Measurements from ENCODE around the gene RASSF4.
A peak's percentile ranks its signal among the peaks of the same experiment; 100 is the strongest.

RASSF4 gene

GRCh38 chr10:44974082-44974627 is 14.6 kb downstream of the RASSF4 start:
- TF ChIP-seq CTCF (IDR thresholded peaks at IDR 0.05; ENCODE audit: borderline replicate concordance, control extremely low read depth, extremely low read depth, insufficient read depth, missing control alignments) = no peak
- DNase-seq (ENCODE audit: low spot score) = no peak
- in situ Hi-C loops (cut with MboI; ENCODE audit: low sequenced_read_pairs, unreplicated experiment) = loop anchor here (10.0 kb wide), 1 partner anchor 49 kb away; no protein-coding TSS in a partner anchor

- peak; percentile 89 for DNase-seq (ENCODE audit: low spot score)
- peak; percentile 87 for TF ChIP-seq CTCF (IDR thresholded peaks at IDR 0.05; ENCODE audit: borderline replicate concordance, control extremely low read depth, extremely low read depth, insufficient read depth, missing control alignments)
- in situ Hi-C loops (cut with MboI; ENCODE audit: low sequenced_read_pairs, unreplicated experiment) = loop anchor here (10.0 kb wide), 1 partner anchor 50 kb away; no protein-coding TSS in a partner anchor
Measured at GRCh38 chr10:44974628-44975430, 15.2 kb downstream of the RASSF4 start.

- peak; percentile 52 for DNase-seq (ENCODE audit: low spot score)
Measured at GRCh38 chr10:44975431-44976331, 16.1 kb downstream of the RASSF4 start.

GRCh38 chr10:44976352-44977198 is 17.0 kb downstream of the RASSF4 start:
- DNase-seq (ENCODE audit: low spot score) = no peak
- no peak for TF ChIP-seq CTCF (IDR thresholded peaks at IDR 0.05; ENCODE audit: borderline replicate concordance, control extremely low read depth, extremely low read depth, insufficient read depth, missing control alignments)
- in situ Hi-C loops (cut with MboI; ENCODE audit: low sequenced_read_pairs, unreplicated experiment) = loop anchor here (10.0 kb wide), 1 partner anchor 52 kb away; no protein-coding TSS in a partner anchor

More at GRCh38 chr10:44975431-44976331, 16.1 kb downstream of the RASSF4 start:
- TF ChIP-seq CTCF (IDR thresholded peaks at IDR 0.05; ENCODE audit: borderline replicate concordance, control extremely low read depth, extremely low read depth, insufficient read depth, missing control alignments) = no peak
- in situ Hi-C loops (cut with MboI; ENCODE audit: low sequenced_read_pairs, unreplicated experiment) = loop anchor here (10.0 kb wide), 1 partner anchor 51 kb away; no protein-coding TSS in a partner anchor

- no peak for DNase-seq (ENCODE audit: low spot score)
- TF ChIP-seq CTCF (IDR thresholded peaks at IDR 0.05; ENCODE audit: borderline replicate concordance, control extremely low read depth, extremely low read depth, insufficient read depth, missing control alignments) = no peak
- in situ Hi-C loops (cut with MboI; ENCODE audit: low sequenced_read_pairs, unreplicated experiment) = loop anchor here (10.0 kb wide), 1 partner anchor 53 kb away; no protein-coding TSS in a partner anchor
Measured at GRCh38 chr10:44977287-44978212, 17.9 kb downstream of the RASSF4 start.

Data from GM13976 (cell line).